Measurements from ENCODE around the gene HERC3. TPM values are rescaled to one million over a fixed set of nuclear protein-coding genes. Genes with fewer than 3 reads are reported as not detected.

HERC3 gene
- total and polyA plus RNA-seq, 10 of the 15 experiments (the other 5 are each of a cell fraction or from before 2014, with no cell fraction given): 0.52 to 18.2 (median 2.8) TPM

DNA sequence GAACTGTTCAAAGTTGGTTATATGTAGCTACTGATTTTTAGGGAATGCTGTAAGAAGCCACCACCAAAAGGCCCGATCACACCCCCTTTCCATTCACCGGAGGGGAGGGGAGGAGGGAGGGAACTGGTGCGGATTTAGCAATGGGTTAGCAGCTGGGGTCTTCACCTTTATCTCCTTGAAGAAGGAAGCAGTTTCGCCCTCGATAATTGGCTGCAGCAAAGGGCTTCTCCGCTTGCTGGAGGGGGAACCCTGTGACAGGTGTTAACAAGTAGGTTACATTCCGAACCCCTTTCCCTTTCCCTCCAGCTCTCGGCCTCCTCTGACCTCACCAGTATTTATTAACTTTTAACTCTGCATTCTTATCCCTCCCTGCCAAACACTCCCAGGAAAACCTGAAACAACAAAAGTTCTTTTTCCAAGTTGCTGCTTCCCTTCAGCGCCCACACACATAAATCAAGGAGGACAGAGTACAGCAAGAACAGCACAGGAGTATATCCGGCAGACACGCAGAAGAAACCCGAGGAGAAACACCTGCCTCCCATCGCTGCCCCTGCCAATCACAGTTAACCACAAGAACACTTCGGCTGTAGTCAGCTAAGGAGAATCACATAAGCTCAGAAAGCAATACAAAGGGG lies 145.1 kb downstream of the HERC3 start:
- intact Hi-C loops (cut with micrococcal nuclease; ENCODE audit: unreplicated experiment): no loop called here
- ATAC-seq (peak; percentile 48), DNase-seq (ENCODE audit: low read depth, low spot score) (peak; percentile 13), FAIRE-seq (peak; percentile 78)
- SMC1A ChIA-PET (ENCODE audit: uncharacterized antibody, unreplicated experiment): interaction anchor here (1.1 to 1.2 kb wide), 2 partner anchors 19 to 47 kb away, joined by 3 read pairs; no protein-coding TSS in a partner anchor
- Histone ChIP-seq H4K20me1 (ENCODE audit: control insufficient read depth, insufficient read depth) (no peaks in the 10 kb centered on the region), H3K27ac (ENCODE audit: control insufficient read depth, insufficient read depth) (no peak overlapping the region), H3K4me3 (0 out of 2 replicates have a peak overlapping the region, but pooled peaks have one; percentile 21), H3K36me3 (ENCODE audit: control insufficient read depth in 2 of 2, insufficient read depth in 2 of 2, low read length in 1 of 2) (no peaks in the 10 kb centered on the region), H3K27me3 (replicated peaks in 1 of 2; ENCODE audit: control insufficient read depth in 2 of 2, insufficient read depth in 2 of 2, low read length in 1 of 2) (no peaks in the 10 kb centered on the region), H3K79me2 (ENCODE audit: control insufficient read depth, insufficient read depth, low read length) (no peaks in the 10 kb centered on the region), H3K4me1 (ENCODE audit: control insufficient read depth, insufficient read depth, low read length) (no peaks in the 10 kb centered on the region), H2AFZ (ENCODE audit: control insufficient read depth, low read depth, low read length) (no peak overlapping the region), H3K4me2 (ENCODE audit: control insufficient read depth, insufficient read depth) (peak overlapping the region; percentile 28; the same call in 1 of the 2 replicates), H3K9me3 (replicated peaks; ENCODE audit: control insufficient read depth, insufficient read depth, low read length) (no peaks in the 10 kb centered on the region), H3K9ac (ENCODE audit: control insufficient read depth, insufficient read depth, low read length) (no peak overlapping the region)
- in situ Hi-C loops (cut with MboI): no loop called here
- POLR2A ChIA-PET: no interaction called here
- 53% methylated on average over 14 of the region's 14 CpGs for WGBS (ENCODE audit: insufficient coverage, insufficient replicate concordance, low lambda C conversion rate, missing lambda C conversion rate)
- TF ChIP-seq IKZF2 (IDR thresholded peaks at IDR 0.05) (no peak), TCF3 (IDR thresholded peaks at IDR 0.05; ENCODE audit: borderline replicate concordance, insufficient read depth, low read depth, low read length) (0 out of 2 replicates have a peak, but pooled peaks have one; percentile 27), ZNF217 (IDR thresholded peaks at IDR 0.05) (no peak), PAX8 (IDR thresholded peaks at IDR 0.05) (no peak), ATF7 (IDR thresholded peaks at IDR 0.05; ENCODE audit: low read depth) (no peak), BHLHE40 (IDR thresholded peaks at IDR 0.05; ENCODE audit: borderline replicate concordance in 1 of 2, low read depth in 2 of 2, low read length in 1 of 2) (no peak), RUNX3 (IDR thresholded peaks at IDR 0.05; ENCODE audit: low read length) (peak; percentile 60; the same call in 1 of the 2 replicates), BCL11A (IDR thresholded peaks at IDR 0.05; ENCODE audit: low read depth, low read length) (no peak)
- TF ChIP-seq, protein P1, sequence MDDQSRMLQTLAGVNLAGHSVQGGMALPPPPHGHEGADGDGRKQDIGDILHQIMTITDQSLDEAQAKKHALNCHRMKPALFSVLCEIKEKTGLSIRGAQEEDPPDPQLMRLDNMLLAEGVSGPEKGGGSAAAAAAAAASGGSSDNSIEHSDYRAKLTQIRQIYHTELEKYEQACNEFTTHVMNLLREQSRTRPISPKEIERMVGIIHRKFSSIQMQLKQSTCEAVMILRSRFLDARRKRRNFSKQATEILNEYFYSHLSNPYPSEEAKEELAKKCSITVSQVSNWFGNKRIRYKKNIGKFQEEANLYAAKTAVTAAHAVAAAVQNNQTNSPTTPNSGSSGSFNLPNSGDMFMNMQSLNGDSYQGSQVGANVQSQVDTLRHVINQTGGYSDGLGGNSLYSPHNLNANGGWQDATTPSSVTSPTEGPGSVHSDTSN (IDR thresholded peaks at IDR 0.05; ENCODE audit: insufficient replicate concordance, low read depth, low read length): peak; percentile 85
- TF ChIP-seq, protein P2, sequence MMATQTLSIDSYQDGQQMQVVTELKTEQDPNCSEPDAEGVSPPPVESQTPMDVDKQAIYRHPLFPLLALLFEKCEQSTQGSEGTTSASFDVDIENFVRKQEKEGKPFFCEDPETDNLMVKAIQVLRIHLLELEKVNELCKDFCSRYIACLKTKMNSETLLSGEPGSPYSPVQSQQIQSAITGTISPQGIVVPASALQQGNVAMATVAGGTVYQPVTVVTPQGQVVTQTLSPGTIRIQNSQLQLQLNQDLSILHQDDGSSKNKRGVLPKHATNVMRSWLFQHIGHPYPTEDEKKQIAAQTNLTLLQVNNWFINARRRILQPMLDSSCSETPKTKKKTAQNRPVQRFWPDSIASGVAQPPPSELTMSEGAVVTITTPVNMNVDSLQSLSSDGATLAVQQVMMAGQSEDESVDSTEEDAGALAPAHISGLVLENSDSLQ (IDR thresholded peaks at IDR 0.05): peak; percentile 92
- CTCF ChIA-PET: no interaction called here
- RAD21 ChIA-PET (ENCODE audit: unreplicated experiment): no interaction called here
- no TSS peak for BruUV-seq (replicated peaks)
